DOHH2 (cell line): Measurements from ENCODE around the gene HASPIN.

Source experiments
- CTCF ChIP-seq: fragments of 200-600 bp; sonication (generic); IDR thresholded peaks from one replicate; pipeline ENCODE4 v1.5.1; 2014; ENCODE audit warnings: antibody characterized with exemption, mild to moderate bottlenecking, low read depth, low read length; ENCODE audit not compliant: poor library complexity, severe bottlenecking
- EZH2phosphoT487 ChIP-seq: fragments of 200-600 bp; sonication (generic); IDR thresholded peaks from 2 replicates; pipeline ENCODE4 v1.6.1; 2017; ENCODE audit warnings: borderline replicate concordance, mild to moderate bottlenecking, antibody characterized with exemption, low read length, moderate library complexity, mixed read lengths

- TF ChIP-seq CTCF (no peak), EZH2phosphoT487 (no peak)
Observed at GRCh38 chr17:3695129-3695722, 28.5 kb upstream of the HASPIN start.
